Measurements from ENCODE around the gene TRIOBP. TPM values are rescaled to one million over a fixed set of nuclear protein-coding genes. Genes with fewer than 3 reads are reported as not detected.

TRIOBP gene
- total RNA-seq, 4 donors from 2014 or later, result 45.3 to 86.4 (median 65.1) TPM

GRCh38 chr22:37777122-37777687 lies 80.4 kb downstream of the TRIOBP start:
- peak; percentile 76 to 92 for DNase-seq (ENCODE audit: low spot score in 2 of 2)
- intact Hi-C loops (cut with DNase I; ENCODE audit: low total_unique reads), result no loop called here
- WGBS, 2 donors, result 29 to 37% methylated on average over 11 of the region's 11 CpGs
- H3K4me3 ChIP-seq (ENCODE audit: low read depth, poor library complexity, severe bottlenecking), result no peak overlapping the region
- TF ChIP-seq, protein P1, sequence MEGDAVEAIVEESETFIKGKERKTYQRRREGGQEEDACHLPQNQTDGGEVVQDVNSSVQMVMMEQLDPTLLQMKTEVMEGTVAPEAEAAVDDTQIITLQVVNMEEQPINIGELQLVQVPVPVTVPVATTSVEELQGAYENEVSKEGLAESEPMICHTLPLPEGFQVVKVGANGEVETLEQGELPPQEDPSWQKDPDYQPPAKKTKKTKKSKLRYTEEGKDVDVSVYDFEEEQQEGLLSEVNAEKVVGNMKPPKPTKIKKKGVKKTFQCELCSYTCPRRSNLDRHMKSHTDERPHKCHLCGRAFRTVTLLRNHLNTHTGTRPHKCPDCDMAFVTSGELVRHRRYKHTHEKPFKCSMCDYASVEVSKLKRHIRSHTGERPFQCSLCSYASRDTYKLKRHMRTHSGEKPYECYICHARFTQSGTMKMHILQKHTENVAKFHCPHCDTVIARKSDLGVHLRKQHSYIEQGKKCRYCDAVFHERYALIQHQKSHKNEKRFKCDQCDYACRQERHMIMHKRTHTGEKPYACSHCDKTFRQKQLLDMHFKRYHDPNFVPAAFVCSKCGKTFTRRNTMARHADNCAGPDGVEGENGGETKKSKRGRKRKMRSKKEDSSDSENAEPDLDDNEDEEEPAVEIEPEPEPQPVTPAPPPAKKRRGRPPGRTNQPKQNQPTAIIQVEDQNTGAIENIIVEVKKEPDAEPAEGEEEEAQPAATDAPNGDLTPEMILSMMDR (IDR thresholded peaks at IDR 0.05), result no peak
- TF ChIP-seq POLR2A (IDR thresholded peaks at IDR 0.05), result no peak

- intact Hi-C loops (cut with DNase I; ENCODE audit: low total_unique reads), result no loop called here
- WGBS, 2 donors, result 82 to 86% methylated on average over 10 of the region's 10 CpGs
- DNase-seq (ENCODE audit: low spot score in 2 of 2), result no peak
- H3K4me3 ChIP-seq (ENCODE audit: low read depth, poor library complexity, severe bottlenecking), result no peak overlapping the region
- TF ChIP-seq POLR2A (IDR thresholded peaks at IDR 0.05), result no peak
- TF ChIP-seq, protein P1 (IDR thresholded peaks at IDR 0.05), result no peak
Observed at GRCh38 chr22:37778370-37779009, 81.6 kb downstream of the TRIOBP start.

GRCh38 chr22:37781434-37782059 lies 84.7 kb downstream of the TRIOBP start:
- DNase-seq (ENCODE audit: low spot score in 2 of 2), result peak in 1 of 2 donors; percentile 90
- no peak overlapping the region for H3K4me3 ChIP-seq (ENCODE audit: low read depth, poor library complexity, severe bottlenecking)
- no peak for TF ChIP-seq POLR2A (IDR thresholded peaks at IDR 0.05)
- 37 to 38% methylated on average over 13 of the region's 13 CpGs for WGBS, 2 donors
- intact Hi-C loops (cut with DNase I; ENCODE audit: low total_unique reads), result no loop called here

GRCh38 chr22:37782340-37783168 lies 85.7 kb downstream of the TRIOBP start:
- 55 to 76% methylated on average over 18 of the region's 18 CpGs for WGBS, 2 donors

DNA sequence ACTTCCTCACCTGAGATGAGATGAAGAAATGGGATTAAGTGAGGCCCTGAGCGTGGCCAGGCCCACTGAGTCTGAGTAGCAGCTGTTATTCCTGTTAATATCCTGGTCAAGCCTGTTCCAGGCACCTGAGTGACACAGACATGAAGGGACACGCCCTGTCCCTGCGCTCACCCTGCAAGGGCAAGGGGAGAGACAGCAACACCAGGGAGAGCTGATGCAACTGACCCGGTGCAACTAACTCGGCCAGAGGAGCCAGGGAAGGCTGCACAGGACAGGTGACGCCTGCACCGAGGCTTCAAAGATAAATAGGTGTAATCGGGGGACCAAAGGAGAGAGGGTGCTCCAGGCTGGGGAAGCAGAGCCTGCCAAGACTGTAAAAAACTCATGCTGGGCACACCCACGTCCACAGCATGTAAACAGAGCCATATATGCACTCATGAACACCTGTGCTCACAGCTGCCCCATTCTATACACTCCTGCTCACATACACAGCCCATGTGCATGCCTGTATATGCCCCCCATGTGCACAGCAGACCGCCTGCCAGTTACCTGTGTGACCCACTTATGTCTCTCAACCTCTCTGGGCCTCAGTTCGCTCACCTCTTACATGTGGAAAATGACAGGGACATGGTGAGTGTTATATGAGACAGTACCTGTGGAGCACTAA lies 88.1 kb downstream of the TRIOBP start:
- intact Hi-C loops (cut with DNase I; ENCODE audit: low total_unique reads), result no loop called here
- TF ChIP-seq, protein P1 (IDR thresholded peaks at IDR 0.05), result no peak
- TF ChIP-seq POLR2A (IDR thresholded peaks at IDR 0.05), result no peak
- H3K4me3 ChIP-seq (ENCODE audit: low read depth, poor library complexity, severe bottlenecking), result no peak overlapping the region
- DNase-seq (ENCODE audit: low spot score in 2 of 2), result no peak
- WGBS, 2 donors, result 43 to 56% methylated on average over 11 of the region's 11 CpGs

More at GRCh38 chr22:37782340-37783168, 85.7 kb downstream of the TRIOBP start:
- H3K4me3 ChIP-seq (ENCODE audit: low read depth, poor library complexity, severe bottlenecking), result no peak overlapping the region
- TF ChIP-seq, protein P1 (IDR thresholded peaks at IDR 0.05), result no peak
- no peak for TF ChIP-seq POLR2A (IDR thresholded peaks at IDR 0.05)
- DNase-seq (ENCODE audit: low spot score in 2 of 2), result no peak
- intact Hi-C loops (cut with DNase I; ENCODE audit: low total_unique reads), result no loop called here
